Forelimb muscle (tissue), 1 donor: ENCODE data around the gene EHD2. TPM values are rescaled to one million over a fixed set of nuclear protein-coding genes. Genes with fewer than 3 reads are reported as not detected.
A peak's percentile ranks its signal among the peaks of the same experiment; 100 is the strongest.
"Not testable (repeated sequence)": the region's sequence is repeated elsewhere in the genome, so short reads cannot be mapped to it uniquely, and the experiment has no call there.

Experiments
- DNase-seq: peaks from one replicate; pipeline ENCODE4 v3.0.0-alpha.2; 2013; ENCODE audit warnings: low read depth
- polyA plus RNA-seq: library from polyadenylated mRNA; unstranded; fragments of 120-200 nt; gene quantifications from one replicate; pipeline ENCODE4 v1.2.1, GENCODE V29; 2013; ENCODE audit not compliant: insufficient read length

EHD2 gene
- polyA plus RNA-seq, 1 donor, result 91.5 TPM

DNA sequence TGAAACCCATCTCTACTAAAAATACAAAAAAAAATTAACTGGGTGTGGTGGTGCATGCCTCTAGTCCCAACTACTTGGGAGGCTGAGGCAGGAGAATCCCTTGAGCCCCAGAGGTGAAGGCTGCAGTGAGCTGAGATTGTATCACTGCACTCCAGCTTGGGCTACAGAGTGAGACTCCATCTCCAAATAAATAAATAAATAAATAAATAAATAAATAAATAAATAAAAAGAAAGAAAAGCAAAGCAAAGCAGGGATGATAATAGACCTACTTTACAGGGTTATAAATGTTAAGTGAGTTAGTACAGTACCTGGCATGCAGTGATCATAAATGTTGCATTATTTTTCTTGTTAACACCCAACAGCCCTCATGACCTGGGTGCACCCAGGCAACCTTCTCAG is 1.6 kb downstream of the EHD2 start:
- not testable (repeated sequence) for DNase-seq

DNA sequence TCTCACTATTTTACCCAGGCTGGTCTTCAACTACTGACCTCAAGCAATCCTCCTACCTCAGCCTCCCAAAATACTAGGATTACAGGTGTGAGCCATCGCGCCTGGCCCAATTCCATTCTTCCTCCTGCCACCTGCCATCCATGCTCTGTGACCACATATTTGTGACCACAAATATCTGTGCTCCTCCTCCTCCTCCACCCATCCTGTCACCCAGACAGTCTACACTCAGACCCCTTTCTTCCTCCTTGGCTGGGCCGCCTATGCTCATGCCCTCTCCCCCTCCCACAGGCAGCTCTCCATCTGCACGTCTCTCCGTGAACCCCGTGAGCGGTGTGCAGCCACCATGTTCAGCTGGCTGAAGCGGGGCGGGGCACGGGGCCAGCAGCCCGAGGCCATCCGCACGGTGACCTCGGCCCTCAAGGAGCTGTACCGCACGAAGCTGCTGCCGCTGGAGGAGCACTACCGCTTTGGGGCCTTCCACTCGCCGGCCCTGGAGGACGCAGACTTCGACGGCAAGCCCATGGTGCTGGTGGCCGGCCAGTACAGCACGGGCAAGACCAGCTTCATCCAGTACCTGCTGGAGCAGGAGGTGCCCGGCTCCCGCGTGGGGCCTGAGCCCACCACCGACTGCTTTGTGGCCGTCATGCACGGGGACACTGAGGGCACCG is 3.2 kb downstream of the EHD2 start:
- DNase-seq, result no peak

DNA sequence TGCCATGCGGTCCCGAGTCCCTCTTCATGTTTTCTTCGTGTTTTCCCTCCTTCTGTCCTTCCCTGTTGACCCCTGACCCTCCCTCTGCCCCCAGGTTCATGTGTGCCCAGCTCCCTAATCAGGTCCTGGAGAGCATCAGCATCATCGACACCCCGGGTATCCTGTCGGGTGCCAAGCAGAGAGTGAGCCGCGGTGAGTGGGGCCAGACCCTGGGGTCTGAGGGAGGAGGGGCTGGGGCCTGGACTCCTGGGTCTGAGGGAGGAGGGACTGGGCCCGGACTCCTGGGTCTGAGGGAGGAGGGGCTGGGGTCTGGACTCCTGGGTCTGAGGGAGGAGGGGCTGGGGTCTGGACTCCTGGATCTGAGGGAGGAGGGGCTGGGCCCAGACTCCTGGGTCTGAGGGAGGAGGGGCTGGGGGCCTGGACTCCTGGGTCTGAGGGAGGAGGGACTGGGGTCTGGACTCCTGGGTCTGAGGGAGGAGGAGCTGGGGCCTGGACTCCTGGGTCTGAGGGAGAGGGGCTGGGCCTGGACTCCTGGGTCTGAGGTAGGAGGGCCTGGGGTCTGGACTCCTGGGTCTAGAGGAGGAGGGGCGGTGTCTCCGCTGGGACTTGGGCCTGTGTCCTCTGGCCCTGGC is 5.3 kb downstream of the EHD2 start:
- not testable (repeated sequence) for DNase-seq

DNA sequence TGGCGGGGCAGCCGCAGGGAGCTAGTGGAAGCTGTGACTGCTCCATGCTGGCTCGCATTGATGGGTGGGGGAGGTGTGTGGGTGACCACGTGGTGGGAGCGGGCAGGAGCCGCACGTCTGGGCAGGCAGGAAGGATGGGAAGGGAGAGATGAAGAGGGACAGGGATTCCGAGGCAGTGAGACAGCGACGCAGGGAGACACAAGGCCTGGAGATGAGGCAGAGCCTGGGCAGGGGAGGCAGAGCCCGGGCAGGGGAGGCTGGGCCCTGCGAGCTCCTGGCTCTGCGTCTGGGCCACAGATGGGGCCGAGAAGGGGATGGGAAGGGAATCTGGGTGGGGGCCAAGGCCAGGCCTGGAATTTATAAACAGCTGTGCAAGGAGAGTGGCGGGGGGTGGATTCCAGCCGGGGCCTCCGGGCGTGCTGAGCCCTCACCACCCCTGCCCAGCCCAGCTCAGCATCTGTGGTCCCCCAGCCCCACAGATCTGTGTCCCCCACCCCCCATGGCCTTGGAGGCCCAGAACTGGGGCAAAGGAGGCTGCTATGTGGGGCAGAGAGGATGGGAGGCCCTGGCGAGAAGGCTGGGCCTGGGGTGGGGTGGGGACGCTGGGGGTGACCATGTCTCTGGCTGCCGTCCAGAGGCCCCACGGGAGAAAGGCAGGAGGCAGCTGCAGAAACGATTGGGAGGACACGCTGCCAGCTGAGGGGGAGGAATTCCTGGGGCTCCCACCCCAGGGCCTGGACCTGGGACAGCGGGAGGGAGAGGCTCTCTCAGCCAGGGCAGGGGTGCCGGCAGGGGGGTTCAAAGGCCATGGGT is 6.0 kb downstream of the EHD2 start:
- DNase-seq, result peak; percentile 84

DNA sequence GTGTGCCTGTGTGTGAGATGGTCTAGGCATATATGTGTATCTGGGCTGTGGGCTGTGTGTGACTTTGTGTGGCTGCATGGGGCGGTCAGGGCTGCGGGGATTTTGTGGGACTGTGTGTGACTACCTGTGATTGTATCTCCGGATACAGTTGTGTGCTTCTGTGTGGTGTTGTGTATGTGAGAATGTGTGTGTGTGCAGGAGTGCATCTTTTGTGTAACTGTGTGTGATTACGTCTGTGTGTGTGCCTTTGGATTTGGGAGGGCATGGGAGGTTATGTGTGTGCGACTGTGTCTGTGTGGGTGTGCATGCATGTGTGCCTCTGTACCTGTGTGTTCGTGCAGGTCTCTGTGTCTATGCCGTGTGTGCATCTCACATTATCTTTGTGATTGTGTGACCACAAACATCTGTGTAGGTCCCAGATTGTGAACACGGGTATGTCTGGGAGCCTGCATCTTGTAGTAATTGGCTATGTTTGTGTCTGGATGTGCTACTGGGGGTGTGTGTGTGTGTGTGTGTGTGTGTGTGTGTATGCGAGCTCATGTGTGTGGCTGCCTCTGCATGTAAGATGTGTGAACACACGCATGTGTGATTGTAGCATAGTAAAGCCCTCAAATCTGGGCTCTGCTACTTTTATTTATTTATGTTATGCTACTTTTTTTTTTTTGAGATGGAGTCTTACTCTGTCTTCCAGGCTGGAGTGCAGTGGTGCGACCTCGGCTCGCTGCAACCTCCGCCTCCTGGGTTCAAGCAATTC is 7.6 kb downstream of the EHD2 start:
- no peak for DNase-seq

DNA sequence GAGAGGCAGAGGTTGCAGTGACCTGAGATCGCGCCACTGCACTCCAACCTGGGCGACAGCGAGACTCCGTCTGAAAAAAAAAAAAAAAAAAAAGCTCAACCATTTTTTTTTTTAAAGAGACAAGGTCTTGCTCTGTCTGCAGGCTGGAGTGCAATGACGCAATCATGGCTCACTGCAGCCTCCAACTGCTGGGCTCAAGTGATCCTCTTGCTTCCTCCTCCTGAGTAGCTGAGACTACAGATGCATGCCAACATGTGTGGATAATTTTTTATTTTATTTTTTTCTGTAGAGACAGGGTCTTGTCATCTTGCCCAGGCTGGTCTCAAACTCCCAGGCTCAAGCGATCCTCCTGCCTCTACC is 10.3 kb downstream of the EHD2 start:
- no peak for DNase-seq

DNA sequence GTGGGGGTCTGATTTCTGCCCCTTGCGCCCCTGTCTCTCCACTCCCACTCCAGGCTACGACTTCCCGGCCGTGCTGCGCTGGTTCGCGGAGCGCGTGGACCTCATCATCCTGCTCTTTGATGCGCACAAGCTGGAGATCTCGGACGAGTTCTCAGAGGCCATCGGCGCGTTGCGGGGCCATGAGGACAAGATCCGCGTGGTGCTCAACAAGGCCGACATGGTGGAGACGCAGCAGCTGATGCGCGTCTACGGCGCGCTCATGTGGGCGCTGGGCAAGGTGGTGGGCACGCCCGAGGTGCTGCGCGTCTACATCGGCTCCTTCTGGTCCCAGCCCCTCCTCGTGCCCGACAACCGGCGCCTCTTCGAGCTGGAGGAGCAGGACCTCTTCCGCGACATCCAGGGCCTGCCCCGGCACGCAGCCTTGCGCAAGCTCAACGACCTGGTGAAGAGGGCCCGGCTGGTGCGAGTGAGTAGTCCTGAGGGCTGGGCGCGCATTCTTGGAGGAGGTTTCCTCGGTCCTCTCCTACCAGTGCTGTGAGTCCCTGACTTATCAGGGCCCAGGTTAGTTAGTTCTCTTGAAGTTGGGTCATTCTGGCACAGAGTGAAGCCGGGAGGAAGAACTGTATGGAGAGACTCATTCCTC is 12.7 kb downstream of the EHD2 start:
- DNase-seq, result no peak

DNA sequence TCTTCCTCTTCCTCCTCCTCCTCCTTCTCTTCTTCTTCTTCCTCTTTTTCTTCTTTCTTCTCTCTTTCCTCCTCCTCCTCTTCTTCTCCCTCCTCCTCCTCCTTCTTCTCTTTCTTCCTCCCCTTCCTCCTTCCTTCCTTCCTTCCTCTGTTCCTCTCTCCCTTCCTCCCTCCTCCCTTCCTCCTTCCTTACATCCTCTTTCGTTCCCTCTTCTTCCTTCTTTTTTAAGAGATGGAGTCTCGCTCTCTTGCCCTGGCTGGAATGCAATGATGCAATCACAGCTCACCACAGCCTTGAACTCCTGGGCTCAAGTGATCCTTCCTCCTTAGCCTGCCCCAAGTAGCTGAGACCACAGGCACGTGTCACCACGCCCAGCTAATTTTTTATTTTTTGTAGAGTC is 13.2 kb downstream of the EHD2 start:
- no peak for DNase-seq

DNA sequence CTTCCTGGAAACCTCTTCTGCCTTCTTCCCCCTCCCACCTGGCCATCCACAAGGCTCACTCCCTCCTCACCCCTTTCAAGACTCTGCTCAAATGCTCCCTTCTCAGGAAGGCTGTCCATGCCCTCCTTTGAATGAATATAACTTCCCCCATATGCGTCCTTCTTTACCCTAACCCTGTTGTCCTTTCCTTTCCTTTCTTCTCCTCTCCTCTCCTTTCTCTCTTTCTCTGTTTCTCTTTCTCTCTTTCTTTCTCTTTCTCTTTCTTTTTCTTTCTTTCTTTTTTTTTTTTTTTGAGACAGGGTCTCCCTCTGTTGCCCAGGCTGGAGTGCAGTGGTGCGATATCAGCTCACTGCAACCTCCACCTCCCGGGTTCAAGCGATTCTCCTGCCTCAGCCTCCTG is 15.1 kb downstream of the EHD2 start:
- not testable (repeated sequence) for DNase-seq

DNA sequence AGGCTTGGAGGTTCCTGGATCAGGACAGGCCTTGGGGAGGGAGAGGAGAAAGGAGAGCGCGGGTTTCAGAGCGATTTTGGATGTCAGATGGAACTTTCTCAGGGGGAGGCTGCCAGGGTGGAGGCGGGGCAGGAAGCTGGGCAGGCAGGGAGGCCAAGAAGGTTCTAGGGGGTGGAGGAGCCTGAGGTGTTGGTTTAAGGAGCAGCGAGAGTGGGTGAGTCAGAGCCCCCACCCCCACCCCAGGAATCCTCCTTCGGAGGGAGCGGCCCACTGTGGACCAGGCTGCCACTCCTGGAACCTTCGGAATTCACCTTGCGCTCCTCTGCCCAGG is 16.2 kb downstream of the EHD2 start:
- DNase-seq, result no peak

DNA sequence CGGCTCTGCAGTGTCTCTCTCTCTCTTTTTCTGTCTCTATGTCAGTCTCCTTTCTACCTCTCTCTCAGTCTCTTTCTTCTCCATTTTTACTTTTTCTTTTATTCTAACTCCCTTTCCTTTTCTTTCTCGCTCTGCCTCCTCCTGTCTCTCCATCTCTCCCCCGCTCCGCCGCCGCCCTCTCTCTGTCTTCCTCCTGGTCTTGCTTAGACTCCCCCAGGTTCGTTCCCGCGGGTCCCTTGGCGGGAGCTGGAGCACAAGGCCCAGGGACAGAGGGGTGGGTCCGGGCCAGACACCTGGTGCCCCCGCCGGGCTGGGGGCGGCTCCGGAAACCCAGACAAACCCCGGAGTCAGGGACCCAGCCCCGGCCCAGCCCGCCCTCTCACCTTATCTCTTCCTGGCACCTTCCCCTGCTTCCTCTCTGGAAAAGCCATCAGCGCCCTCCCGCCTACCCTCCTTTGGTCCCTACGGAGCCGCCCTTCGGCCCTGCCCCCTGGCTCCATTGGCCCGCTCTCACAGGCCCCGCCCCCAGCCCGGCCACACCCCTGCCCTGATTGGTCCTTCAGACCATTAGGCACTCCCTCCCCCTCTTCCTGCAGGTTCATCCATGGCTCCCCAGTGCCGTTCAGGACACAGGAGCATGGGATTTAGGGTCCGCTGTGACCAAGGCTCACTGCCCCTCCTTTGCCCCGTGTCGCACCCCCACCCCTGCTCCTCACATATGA is 16.7 kb downstream of the EHD2 start:
- DNase-seq, result no peak

DNA sequence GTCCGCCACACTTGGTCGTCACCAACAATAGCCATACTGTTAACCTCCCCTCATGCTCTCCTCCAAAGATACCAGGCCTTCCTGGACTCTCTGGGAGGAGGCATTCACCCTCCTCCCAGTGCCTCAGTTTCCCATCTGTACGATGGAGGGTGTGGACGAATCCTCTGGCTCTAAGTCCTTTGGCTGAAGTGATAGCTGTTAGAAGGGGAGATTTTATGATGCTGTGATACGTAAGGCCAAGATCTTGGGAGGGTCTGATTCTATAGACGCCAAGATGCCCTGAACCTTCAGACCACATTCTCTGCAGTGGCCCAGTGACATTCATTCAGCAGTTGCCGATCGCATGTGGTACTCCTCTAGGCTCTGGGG is 17.3 kb downstream of the EHD2 start:
- no peak for DNase-seq

DNA sequence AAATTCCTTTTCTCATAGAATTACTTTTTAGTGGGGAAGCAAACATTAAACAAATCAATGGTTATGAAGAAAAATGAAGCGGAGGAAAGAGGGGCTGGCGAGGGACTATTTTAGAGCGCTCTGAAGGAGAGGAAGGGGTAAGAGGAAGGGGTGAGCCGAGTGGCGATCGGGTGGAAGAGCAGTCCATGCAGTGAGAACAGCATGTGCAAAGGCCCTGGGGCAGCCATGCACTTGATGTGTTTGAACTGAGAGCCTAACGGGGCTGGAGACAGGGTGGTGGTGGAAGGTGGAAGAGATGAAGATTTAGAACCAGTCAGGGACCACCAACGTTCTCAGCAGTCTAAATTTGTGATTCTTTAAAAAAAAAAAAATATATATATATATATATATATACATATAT is 17.7 kb downstream of the EHD2 start:
- DNase-seq, result no peak

DNA sequence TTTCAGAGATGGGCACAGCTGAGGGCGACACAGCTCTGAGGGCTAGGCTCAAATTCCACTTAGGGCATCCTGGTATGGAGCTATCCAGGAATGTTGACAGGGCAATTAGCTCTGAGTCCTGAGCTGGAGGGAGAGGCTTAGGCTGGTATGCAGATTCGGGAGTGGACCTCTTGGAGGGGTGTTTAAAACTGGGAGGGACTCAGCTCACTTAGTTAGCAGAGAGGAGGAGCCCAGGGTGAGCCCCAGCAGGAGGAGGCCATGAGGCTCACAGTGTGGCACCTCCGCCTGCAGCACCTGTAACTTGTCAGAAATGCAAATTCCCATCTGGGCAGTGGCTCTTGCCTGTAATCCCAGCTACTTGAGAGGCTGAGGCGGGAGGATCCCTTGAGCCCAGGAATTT is 21.9 kb downstream of the EHD2 start:
- no peak for DNase-seq

DNA sequence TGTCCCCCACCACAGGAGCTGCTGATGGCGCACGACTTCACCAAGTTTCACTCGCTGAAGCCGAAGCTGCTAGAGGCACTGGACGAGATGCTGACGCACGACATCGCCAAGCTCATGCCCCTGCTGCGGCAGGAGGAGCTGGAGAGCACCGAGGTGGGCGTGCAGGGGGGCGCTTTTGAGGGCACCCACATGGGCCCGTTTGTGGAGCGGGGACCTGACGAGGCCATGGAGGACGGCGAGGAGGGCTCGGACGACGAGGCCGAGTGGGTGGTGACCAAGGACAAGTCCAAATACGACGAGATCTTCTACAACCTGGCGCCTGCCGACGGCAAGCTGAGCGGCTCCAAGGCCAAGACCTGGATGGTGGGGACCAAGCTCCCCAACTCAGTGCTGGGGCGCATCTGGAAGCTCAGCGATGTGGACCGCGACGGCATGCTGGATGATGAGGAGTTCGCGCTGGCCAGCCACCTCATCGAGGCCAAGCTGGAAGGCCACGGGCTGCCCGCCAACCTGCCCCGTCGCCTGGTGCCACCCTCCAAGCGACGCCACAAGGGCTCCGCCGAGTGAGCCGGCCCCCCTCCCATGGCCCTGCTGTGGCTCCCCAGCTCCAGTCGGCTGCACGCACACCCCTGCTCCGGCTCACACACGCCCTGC is 27.8 kb downstream of the EHD2 start:
- no peak for DNase-seq

DNA sequence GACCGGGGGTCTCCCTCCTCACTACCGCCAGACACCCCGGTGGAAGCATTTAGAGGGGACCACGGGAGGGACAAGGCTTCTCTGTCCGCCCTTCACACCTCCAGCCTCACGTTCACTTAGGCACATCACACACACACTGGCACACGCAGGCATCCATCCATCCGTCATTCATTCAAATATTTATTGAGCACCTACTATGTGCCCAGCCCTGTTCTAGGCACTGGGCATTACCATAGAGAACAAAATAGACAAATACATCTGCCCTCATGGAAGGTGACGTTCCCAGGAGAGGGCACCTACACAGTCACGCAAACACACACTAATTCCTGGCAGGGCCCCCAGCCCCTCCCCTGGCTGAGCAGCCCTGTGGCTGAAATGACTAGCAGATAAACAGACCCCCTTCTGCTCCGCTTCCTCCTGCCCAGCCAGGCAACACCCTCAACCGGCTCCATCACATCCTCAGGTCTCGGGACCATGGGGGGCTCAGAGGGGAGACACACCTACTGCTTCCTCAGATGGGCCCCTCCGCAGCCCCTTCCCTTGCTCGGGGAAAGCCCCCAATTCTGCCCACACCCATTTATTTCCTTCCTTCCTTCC is 28.4 kb downstream of the EHD2 start:
- DNase-seq, result no peak

DNA sequence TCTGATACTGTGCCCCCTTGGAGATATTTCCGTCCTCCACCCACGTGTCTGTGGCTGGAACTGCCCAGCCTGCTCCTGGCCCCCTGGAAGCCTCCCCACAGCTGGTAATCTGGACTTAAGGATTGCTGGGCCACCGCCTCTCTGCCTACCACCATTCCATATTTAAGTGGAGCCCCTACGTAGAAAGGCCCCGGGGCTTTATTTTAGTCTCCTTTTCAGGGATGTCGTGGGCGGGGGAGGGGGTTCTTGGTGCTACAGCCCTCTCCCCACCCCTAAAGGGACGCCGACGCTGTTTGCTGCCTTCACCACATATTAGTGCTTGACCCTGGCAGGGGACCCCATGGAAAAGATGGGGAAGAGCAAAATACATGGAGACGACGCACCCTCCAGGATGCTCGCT is 29.4 kb downstream of the EHD2 start:
- DNase-seq, result no peak

DNA sequence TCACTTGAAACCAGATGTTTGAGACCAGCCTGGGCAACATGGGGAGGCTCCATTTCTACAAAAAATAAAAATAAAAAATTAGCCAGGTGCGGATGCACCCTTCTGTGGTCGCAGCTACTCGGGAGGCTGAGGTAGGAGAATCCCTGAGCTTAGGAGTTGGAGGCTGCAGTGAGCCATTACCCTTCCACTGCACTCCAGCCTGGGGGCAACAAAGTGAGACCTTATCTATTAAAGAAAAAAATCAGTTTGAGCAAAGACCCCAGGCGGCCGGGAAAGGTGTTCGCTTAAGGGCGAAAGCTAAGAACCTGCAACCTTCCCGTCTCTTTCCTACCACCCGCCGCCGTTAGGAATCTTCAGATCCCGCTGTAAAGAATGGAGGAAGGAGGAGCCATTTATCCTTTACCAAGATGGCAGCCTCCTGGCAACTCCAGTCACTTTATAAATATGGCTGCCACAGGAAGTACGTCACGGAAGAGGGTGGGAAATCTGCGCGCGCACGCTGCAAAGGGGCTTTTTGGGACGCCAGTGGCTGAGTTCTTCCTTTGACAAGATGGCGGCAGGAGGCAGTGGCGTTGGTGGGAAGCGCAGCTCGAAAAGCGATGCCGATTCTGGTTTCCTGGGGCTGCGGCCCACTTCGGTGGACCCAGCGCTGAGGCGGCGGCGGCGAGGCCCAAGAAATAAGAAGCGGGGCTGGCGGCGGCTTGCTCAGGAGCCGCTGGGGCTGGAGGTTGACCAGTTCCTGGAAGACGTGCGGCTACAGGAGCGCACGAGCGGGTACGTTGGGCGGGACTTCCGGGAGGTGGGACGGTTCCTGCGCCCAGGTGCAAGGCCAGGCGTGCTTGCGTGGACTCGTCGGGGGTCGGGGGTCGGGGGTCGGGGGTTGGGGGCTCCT is 32.0 kb downstream of the EHD2 start, which contains the start of gene NOP53:
Gene NOP53 (plus strand): TSS at position 537 of the 892 bp plus-strand sequence. CDS start 14 bp downstream, at position 551.
- DNase-seq, result peak; percentile 92

DNA sequence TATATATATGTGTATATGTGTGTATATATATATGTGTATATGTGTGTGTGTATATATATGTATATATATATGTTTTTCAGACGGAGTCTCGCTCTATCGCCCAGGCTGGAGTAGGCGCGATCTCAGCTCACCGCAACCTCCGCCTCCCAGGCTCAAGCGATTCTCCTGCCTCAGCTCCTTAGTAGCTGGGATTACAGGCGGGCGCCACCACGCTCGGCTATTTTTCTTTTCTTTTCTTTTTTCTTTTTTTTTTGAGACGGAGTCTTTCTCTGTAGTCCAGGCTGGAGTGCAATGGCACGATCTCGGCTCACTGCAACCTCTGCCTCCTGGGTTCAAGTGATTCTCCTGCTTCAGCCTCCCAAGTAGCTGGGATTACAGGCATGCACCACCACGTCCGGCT is 32.9 kb downstream of the EHD2 start:
- DNase-seq, result not testable (repeated sequence)
